Fibroblast of lung (primary cell): Measurements from ENCODE around the gene ZER1. TPM values are rescaled to one million over a fixed set of nuclear protein-coding genes. Genes with fewer than 3 reads are reported as not detected.

Experiments
- DNase-seq, 2 donors: peaks; one replicate each; pipeline versions ENCODE4 v3.0.0 to v3.0.0-alpha.2; 2010; ENCODE audit warnings: low read depth in 2 of 2
- H2AFZ ChIP-seq: 2 replicates; pipeline ENCODE4 v1.5.1; 2012; ENCODE audit warnings: low read length, control low read depth, inconsistent platforms
- H3K27ac ChIP-seq: 2 replicates; pipeline ENCODE4 v1.5.1; 2011; ENCODE audit warnings: low read length, control low read depth; ENCODE audit not compliant: insufficient read depth
- H3K27me3 ChIP-seq: 2 replicates; pipeline ENCODE4 v1.5.1; 2011; ENCODE audit warnings: mild to moderate bottlenecking, low read length; ENCODE audit not compliant: control insufficient read depth, insufficient read depth
- H3K36me3 ChIP-seq: 2 replicates; pipeline ENCODE4 v1.5.1; 2011; ENCODE audit warnings: low read length; ENCODE audit not compliant: control insufficient read depth, insufficient read depth
- H3K4me1 ChIP-seq: 2 replicates; pipeline ENCODE4 v1.5.1; 2011; ENCODE audit warnings: low read length; ENCODE audit not compliant: control insufficient read depth, insufficient read depth; ENCODE audit errors: extremely low read depth
- H3K4me2 ChIP-seq: 2 replicates; pipeline ENCODE4 v1.5.1; 2011; ENCODE audit warnings: low read length, control low read depth; ENCODE audit not compliant: insufficient read depth; ENCODE audit errors: extremely low read depth
- H3K4me3 ChIP-seq, 4 experiments: fragments of 200-600 bp in 1 of 4; sonication (generic) in 1 of 4; replicated peaks in 1 of 4; 2 replicates each; pipeline ENCODE4 v1.5.1; 2011 to 2016; ENCODE audit warnings: low read length in 4 of 4, low read depth in 3 of 4, mild to moderate bottlenecking in 3 of 4, control low read depth in 2 of 4, inconsistent platforms in 1 of 4, mixed read lengths in 1 of 4; ENCODE audit not compliant: insufficient read depth in 1 of 4; ENCODE audit errors: control extremely low read depth in 1 of 4
- H3K79me2 ChIP-seq: 2 replicates; pipeline ENCODE4 v1.5.1; 2012; ENCODE audit warnings: mild to moderate bottlenecking, low read length, inconsistent platforms; ENCODE audit not compliant: control insufficient read depth, insufficient read depth
- H3K9ac ChIP-seq: 2 replicates; pipeline ENCODE4 v1.5.1; 2011; ENCODE audit warnings: mild to moderate bottlenecking, low read length, control low read depth; ENCODE audit not compliant: insufficient read depth
- H3K9me3 ChIP-seq: 2 replicates; pipeline ENCODE4 v1.5.1; 2012; ENCODE audit warnings: low read depth, low read length; ENCODE audit not compliant: control insufficient read depth, insufficient read depth
- H4K20me1 ChIP-seq: 2 replicates; pipeline ENCODE4 v1.5.1; 2011; ENCODE audit warnings: low read length; ENCODE audit not compliant: control insufficient read depth, insufficient read depth; ENCODE audit errors: extremely low read depth
- EZH2 ChIP-seq: IDR thresholded peaks from 2 replicates; pipeline ENCODE4 v1.5.1; 2012; ENCODE audit warnings: low read length, control low read depth, mild to moderate bottlenecking; ENCODE audit errors: missing control alignments
- polyA minus RNA-seq: library from RNA; depleted of rRNA, polyadenylated mRNA; stranded (reverse); fragments of >200 nt; gene quantifications from 2 replicates; pipeline ENCODE4 v1.2.3, GENCODE V29; 2011; ENCODE audit warnings: low replicate concordance
- polyA plus RNA-seq, 2 donors: library from polyadenylated mRNA; depleted of rRNA in 1 of 2; stranded (reverse) in 1 of 2; unstranded in 1 of 2; fragments of >200 nt; gene quantifications; 2 replicates each; pipeline ENCODE4 v1.2.1, GENCODE V29; 2011 to 2012; ENCODE audit warnings: missing spikeins in 1 of 2
- total RNA-seq: library from RNA; depleted of rRNA; stranded (reverse); fragments of >200 nt; gene quantifications from 2 replicates; pipeline ENCODE4 v1.2.1, GENCODE V29; 2014
- TF ChIP-seq, protein P1 (sequence below), 2 donors: IDR thresholded peaks in 1 of 2; conservative IDR thresholded peaks in 1 of 2; 1 replicate in 1 of 2; 2 replicates in 1 of 2; pipeline ENCODE4 v1.5.1; 2011 to 2012; ENCODE audit warnings: low read length in 2 of 2, control low read depth in 1 of 2, inconsistent platforms in 1 of 2, low read depth in 1 of 2, mild to moderate bottlenecking in 1 of 2

ZER1 gene
- total RNA-seq = 16.7 and 26.3 TPM in 2 replicates
- polyA plus RNA-seq = 18.5 and 21.5 TPM in 2 replicates
- polyA plus RNA-seq (2012) = 23.7 and 26.0 TPM in 2 replicates
- 189 and 247 TPM in 2 replicates for polyA minus RNA-seq

DNA sequence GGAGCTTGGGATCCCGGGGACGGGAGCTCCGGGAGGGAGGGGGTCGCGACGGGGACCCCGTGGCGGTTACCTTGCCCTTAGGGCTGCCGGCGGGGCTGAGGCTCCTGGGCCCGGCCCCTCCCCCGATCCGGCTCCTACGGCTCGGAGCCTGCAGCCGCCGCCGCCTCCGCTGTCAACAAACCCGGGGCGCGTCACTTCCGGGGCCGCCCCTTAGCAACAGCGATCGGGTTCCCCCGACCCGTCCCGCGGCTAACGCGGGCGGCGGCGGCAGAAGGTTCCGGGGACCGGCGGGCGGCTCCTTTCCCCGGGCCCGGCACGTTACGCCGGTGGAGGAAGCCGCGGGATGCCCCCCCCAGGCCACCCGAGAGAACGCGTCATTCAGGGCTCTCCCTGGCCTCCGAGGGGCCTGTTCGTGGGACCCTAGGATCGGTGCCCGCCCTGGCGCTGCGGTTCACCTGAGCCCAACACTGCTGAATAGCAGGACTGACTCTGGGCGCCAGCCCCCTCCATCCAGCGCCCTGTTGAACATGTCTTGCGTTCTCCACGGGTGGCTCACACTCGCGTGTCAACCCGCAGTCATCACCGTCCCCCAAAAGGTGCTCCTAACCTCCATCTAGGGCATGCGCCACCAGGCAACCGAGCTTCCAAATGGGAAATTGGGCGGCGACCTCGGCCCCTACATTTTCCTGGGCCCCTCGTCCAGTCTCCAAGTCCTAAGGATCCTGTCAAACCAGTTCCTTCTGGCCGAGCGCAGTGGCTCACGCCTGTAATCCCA, at the start of gene ZER1:
Gene ZER1, minus strand, starts transcription at position 183 of the 775 bp plus-strand sequence. CDS start 16,362 bp downstream, outside the sequence.
- Histone ChIP-seq H3K27ac (peak within 1 kb of the TSS; percentile 94), H3K9ac (peak within 1 kb of the TSS; percentile 90), H3K4me3 (peak within 1 kb of the TSS; percentile 88 to 98 (median 94)), H3K27me3 (no peaks in the 10 kb centered on the region), H2AFZ (peak within 1 kb of the TSS; percentile 84), H3K9me3 (no peaks in the 10 kb centered on the region), H3K79me2 (peaks cover 7% of the 10 kb centered on the region), H3K36me3 (no peaks in the 10 kb centered on the region), H4K20me1 (no peaks in the 10 kb centered on the region), H3K4me1 (peaks cover 2% of the 10 kb centered on the region), H3K4me2 (peak within 1 kb of the TSS; percentile 91)
- TF ChIP-seq, protein P1, sequence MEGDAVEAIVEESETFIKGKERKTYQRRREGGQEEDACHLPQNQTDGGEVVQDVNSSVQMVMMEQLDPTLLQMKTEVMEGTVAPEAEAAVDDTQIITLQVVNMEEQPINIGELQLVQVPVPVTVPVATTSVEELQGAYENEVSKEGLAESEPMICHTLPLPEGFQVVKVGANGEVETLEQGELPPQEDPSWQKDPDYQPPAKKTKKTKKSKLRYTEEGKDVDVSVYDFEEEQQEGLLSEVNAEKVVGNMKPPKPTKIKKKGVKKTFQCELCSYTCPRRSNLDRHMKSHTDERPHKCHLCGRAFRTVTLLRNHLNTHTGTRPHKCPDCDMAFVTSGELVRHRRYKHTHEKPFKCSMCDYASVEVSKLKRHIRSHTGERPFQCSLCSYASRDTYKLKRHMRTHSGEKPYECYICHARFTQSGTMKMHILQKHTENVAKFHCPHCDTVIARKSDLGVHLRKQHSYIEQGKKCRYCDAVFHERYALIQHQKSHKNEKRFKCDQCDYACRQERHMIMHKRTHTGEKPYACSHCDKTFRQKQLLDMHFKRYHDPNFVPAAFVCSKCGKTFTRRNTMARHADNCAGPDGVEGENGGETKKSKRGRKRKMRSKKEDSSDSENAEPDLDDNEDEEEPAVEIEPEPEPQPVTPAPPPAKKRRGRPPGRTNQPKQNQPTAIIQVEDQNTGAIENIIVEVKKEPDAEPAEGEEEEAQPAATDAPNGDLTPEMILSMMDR (conservative IDR thresholded peaks at IDR 0.05 in 1 of 2, IDR thresholded peaks at IDR 0.05 in 1 of 2; ENCODE audit: low read depth in 1 of 2, low read length in 2 of 2) = no peak
- TF ChIP-seq EZH2 = no peak
- peak; percentile 87 to 88 for DNase-seq

DNA sequence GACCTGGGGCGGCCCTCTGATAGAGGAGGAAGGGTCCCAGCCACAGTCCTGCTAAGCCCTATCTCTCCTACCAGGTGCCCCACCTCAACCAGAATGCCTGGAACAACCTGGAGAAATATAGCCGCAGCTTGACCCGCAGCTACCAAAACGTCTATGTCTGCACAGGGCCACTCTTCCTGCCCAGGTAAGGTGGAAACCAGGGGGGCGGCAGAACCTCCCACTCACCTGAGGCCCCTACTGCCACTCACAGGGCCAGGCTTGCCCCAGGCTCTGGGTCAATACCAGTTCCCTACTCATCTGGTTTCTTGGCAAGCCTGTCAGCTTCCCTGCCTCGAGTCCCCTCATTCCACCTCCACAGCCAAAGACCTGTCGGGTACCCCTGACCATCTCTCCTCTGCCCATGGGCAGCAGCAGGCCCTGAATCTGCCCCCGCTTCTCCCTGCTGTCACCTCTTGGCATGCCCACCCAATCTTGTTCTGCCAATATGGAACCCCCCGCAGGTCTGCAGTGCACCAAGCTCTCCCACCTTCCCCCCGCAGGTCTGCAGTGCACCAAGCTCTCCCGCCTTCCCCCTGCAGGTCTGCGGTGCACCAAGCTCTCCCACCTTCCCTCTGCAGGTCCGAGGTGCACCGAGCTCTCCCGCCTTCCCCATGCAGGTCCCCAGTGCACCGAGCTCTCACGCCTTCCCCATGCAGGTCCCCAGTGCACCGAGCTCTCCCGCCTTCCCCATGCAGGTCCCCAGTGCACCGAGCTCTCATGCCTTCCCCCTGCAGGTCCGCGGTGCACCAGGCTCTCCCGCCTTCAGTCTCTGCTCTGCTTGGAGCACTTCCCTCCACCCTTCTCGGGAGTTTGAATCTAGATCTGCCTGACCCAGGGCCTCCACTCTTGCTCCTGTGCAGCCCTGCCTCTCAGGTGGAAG, 49.2 kb upstream of the ZER1 start:
- Histone ChIP-seq H3K27ac (no peak overlapping the region), H3K4me2 (no peak overlapping the region), H3K79me2 (peaks cover 2% of the 10 kb centered on the region), H3K9ac (no peak overlapping the region), H4K20me1 (no peaks in the 10 kb centered on the region), H3K27me3 (no peaks in the 10 kb centered on the region), H2AFZ (no peak overlapping the region), H3K36me3 (peaks cover 20% of the 10 kb centered on the region), H3K4me3 (no peak overlapping the region), H3K4me1 (peaks cover 7% of the 10 kb centered on the region), H3K9me3 (no peaks in the 10 kb centered on the region)
- no peak for DNase-seq
- TF ChIP-seq, protein P1 (conservative IDR thresholded peaks at IDR 0.05 in 1 of 2, IDR thresholded peaks at IDR 0.05 in 1 of 2; ENCODE audit: low read depth in 1 of 2, low read length in 2 of 2) = no peak
- TF ChIP-seq EZH2 = no peak
